ENCODE measurements around the gene LRMDA. TPM values are rescaled to one million over a fixed set of nuclear protein-coding genes. Genes with fewer than 3 reads are reported as not detected.

LRMDA gene
- total and polyA plus RNA-seq, 2 donors (not counting 1 experiment from before 2014, with no cell fraction given), result 0.12 TPM; not detected in 1

DNA sequence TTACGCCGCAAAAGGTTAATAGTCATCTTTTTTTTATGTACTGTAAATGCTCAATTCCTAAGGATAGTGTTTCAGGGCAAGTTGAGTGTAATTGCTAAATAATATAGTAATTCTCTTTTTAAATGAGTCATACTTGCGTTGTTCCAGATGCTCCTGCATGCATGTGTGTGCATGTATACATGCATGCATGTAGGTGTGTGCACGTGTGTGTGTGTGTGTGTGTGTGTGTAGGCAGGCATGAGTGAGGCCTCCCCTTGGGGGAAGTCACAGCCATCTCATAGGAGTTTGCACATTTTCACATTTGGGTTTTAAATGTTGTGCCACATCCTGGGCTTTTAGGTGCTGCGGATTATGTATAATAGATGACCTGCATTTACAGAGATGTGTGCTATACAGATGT, 1110.4 kb downstream of the LRMDA start:
- intact Hi-C loops (cut with micrococcal nuclease), result no loop called here
- Mint-ChIP-seq H3K27ac (no peak overlapping the region), H3K27me3 (no peaks in the 10 kb centered on the region), H3K9me3 (ENCODE audit: insufficient read depth) (no peaks in the 10 kb centered on the region), H3K4me3 (no peak overlapping the region), H3K4me1 (no peaks in the 10 kb centered on the region)
- Histone ChIP-seq H3K4me1 (ENCODE audit: control insufficient read depth in 2 of 2, insufficient read depth in 2 of 2, low read length in 2 of 2) (no peaks in the 10 kb centered on the region), H4K20me1 (ENCODE audit: control insufficient read depth, insufficient read depth, low read length, poor library complexity, severe bottlenecking) (no peaks in the 10 kb centered on the region), H3K36me3 (replicated peaks in 1 of 2; ENCODE audit: control extremely low read depth in 1 of 2, control insufficient read depth in 1 of 2, extremely low read depth in 1 of 2, insufficient read depth in 2 of 2, low read length in 1 of 2) (no peaks in the 10 kb centered on the region), H3K9ac (ENCODE audit: low read length) (no peak overlapping the region), H3K27ac (ENCODE audit: low read length in 2 of 2) (no peak overlapping the region), H3K79me2 (ENCODE audit: control insufficient read depth, insufficient read depth, low read length) (no peaks in the 10 kb centered on the region), H3K4me2 (replicated peaks; ENCODE audit: low read depth, low read length, poor library complexity, severe bottlenecking) (no peak overlapping the region), H3K27me3 (replicated peaks in 1 of 4; ENCODE audit: control extremely low read depth in 1 of 4, control insufficient read depth in 3 of 4, insufficient read depth in 4 of 4, low read length in 3 of 4) (no peaks in the 10 kb centered on the region), H3K4me3 (ENCODE audit: control extremely low read depth in 1 of 5, extremely low read depth in 1 of 5, insufficient read depth in 1 of 5, low read depth in 2 of 5, low read length in 4 of 5) (no peak overlapping the region), H3K9me3 (ENCODE audit: control extremely low read depth in 1 of 3, control insufficient read depth in 2 of 3, insufficient read depth in 1 of 3, low read length in 2 of 3) (no peaks in the 10 kb centered on the region), H2AFZ (ENCODE audit: insufficient read depth, low read depth, low read length, poor library complexity, severe bottlenecking) (no peak overlapping the region)
- TF ChIP-seq EZH2 (IDR thresholded peaks at IDR 0.05; ENCODE audit: borderline replicate concordance, insufficient read depth, low read depth, low read length, poor library complexity, severe bottlenecking), result no peak
- TF ChIP-seq, protein P1, sequence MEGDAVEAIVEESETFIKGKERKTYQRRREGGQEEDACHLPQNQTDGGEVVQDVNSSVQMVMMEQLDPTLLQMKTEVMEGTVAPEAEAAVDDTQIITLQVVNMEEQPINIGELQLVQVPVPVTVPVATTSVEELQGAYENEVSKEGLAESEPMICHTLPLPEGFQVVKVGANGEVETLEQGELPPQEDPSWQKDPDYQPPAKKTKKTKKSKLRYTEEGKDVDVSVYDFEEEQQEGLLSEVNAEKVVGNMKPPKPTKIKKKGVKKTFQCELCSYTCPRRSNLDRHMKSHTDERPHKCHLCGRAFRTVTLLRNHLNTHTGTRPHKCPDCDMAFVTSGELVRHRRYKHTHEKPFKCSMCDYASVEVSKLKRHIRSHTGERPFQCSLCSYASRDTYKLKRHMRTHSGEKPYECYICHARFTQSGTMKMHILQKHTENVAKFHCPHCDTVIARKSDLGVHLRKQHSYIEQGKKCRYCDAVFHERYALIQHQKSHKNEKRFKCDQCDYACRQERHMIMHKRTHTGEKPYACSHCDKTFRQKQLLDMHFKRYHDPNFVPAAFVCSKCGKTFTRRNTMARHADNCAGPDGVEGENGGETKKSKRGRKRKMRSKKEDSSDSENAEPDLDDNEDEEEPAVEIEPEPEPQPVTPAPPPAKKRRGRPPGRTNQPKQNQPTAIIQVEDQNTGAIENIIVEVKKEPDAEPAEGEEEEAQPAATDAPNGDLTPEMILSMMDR (IDR thresholded peaks at IDR 0.05), result no peak
- no peak for DNase-seq
- POLR2A ChIA-PET, result no interaction called here
- ATAC-seq (ENCODE audit: low read depth), result no peak
- 100% methylated on average over 1 of the region's 5 CpGs for WGBS (ENCODE audit: insufficient coverage)
- CTCF ChIA-PET, result no interaction called here

DNA sequence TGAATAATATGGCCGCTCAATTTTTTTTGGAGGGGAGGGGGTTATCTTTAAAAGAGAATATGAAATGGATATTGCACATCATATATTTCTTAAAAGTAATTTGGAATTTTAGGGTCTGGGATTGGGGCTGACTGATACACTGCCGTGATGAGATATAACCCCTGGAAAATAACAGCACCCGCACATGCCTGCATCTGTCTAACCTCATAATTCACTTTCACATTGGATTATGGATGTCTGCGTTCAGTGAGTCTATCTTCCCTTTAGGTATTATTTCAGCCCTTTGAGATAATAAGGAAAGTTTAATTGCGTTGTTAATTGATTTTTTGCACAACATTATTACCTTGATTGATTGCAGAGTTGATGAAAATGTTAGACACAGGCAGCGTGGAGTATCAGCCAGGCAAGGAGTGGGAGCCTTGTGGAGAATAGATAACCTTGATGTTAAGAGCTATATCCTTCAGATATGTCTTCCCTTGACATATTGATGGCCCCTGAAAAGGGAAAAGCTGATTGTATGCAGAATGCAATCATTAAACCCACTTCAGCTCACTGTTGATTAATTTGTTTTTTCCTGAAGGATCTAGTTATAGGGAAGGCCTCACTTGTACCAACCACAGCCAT, 1111.0 kb downstream of the LRMDA start:
- Histone ChIP-seq H3K9me3 (ENCODE audit: control extremely low read depth in 1 of 3, control insufficient read depth in 2 of 3, insufficient read depth in 1 of 3, low read length in 2 of 3) (no peaks in the 10 kb centered on the region), H3K9ac (ENCODE audit: low read length) (no peak overlapping the region), H3K27ac (ENCODE audit: low read length in 2 of 2) (no peak overlapping the region), H3K4me2 (replicated peaks; ENCODE audit: low read depth, low read length, poor library complexity, severe bottlenecking) (no peak overlapping the region), H3K79me2 (ENCODE audit: control insufficient read depth, insufficient read depth, low read length) (no peaks in the 10 kb centered on the region), H3K4me1 (ENCODE audit: control insufficient read depth in 2 of 2, insufficient read depth in 2 of 2, low read length in 2 of 2) (no peaks in the 10 kb centered on the region), H4K20me1 (ENCODE audit: control insufficient read depth, insufficient read depth, low read length, poor library complexity, severe bottlenecking) (no peaks in the 10 kb centered on the region), H3K27me3 (replicated peaks in 1 of 4; ENCODE audit: control extremely low read depth in 1 of 4, control insufficient read depth in 3 of 4, insufficient read depth in 4 of 4, low read length in 3 of 4) (no peaks in the 10 kb centered on the region), H3K36me3 (replicated peaks in 1 of 2; ENCODE audit: control extremely low read depth in 1 of 2, control insufficient read depth in 1 of 2, extremely low read depth in 1 of 2, insufficient read depth in 2 of 2, low read length in 1 of 2) (no peaks in the 10 kb centered on the region), H3K4me3 (ENCODE audit: control extremely low read depth in 1 of 5, extremely low read depth in 1 of 5, insufficient read depth in 1 of 5, low read depth in 2 of 5, low read length in 4 of 5) (no peak overlapping the region), H2AFZ (ENCODE audit: insufficient read depth, low read depth, low read length, poor library complexity, severe bottlenecking) (no peak overlapping the region)
- ChIA-PET POLR2A (no interaction called here), CTCF (no interaction called here)
- no peak for ATAC-seq (ENCODE audit: low read depth)
- Mint-ChIP-seq H3K4me1 (no peaks in the 10 kb centered on the region), H3K27me3 (no peaks in the 10 kb centered on the region), H3K9me3 (ENCODE audit: insufficient read depth) (no peaks in the 10 kb centered on the region), H3K27ac (no peak overlapping the region), H3K4me3 (no peak overlapping the region)
- no peak for DNase-seq
- intact Hi-C loops (cut with micrococcal nuclease), result no loop called here
- TF ChIP-seq, protein P1 (IDR thresholded peaks at IDR 0.05), result no peak
- TF ChIP-seq EZH2 (IDR thresholded peaks at IDR 0.05; ENCODE audit: borderline replicate concordance, insufficient read depth, low read depth, low read length, poor library complexity, severe bottlenecking), result no peak
- 100% methylated on average over 1 of the region's 6 CpGs for WGBS (ENCODE audit: insufficient coverage)
